ENCODE measurements around the gene LAD1.

- TF ChIP-seq CTCF (IDR thresholded peaks at IDR 0.05) (no peak), TAF1 (IDR thresholded peaks at IDR 0.05; ENCODE audit: borderline replicate concordance, low read depth, low read length) (no peak), EZH2phosphoT487 (IDR thresholded peaks at IDR 0.05; ENCODE audit: borderline replicate concordance, low read depth) (no peak), YY1 (IDR thresholded peaks at IDR 0.05; ENCODE audit: low read depth) (no peak), REST (IDR thresholded peaks at IDR 0.05; ENCODE audit: low read depth, low read length) (no peak), USF2 (IDR thresholded peaks at IDR 0.05; ENCODE audit: borderline replicate concordance, low read depth, low read length) (no peak), RAD21 (IDR thresholded peaks at IDR 0.05; ENCODE audit: low read length) (no peak), SIN3A (IDR thresholded peaks at IDR 0.05; ENCODE audit: borderline replicate concordance, low read depth, low read length) (no peak), RFX5 (IDR thresholded peaks at IDR 0.05; ENCODE audit: low read length) (no peak), EP300 (IDR thresholded peaks at IDR 0.05; ENCODE audit: borderline replicate concordance in 1 of 2, low read depth in 1 of 2, low read length in 1 of 2) (no peak)
Measured at GRCh38 chr1:201371276-201371675, 27.8 kb downstream of the LAD1 start.

Data from SK-N-SH (cell line).